HepG2 (cell line): ENCODE measurements around the gene PIK3R5. TPM values are rescaled to one million over a fixed set of nuclear protein-coding genes. Genes with fewer than 3 reads are reported as not detected.

Source experiments
- ATAC-seq: fragments of 200-7000 bp; cut with Tn5 transposase; 3 replicates; pipeline ENCODE4 v1.9.1; 2020; ENCODE audit warnings: mild to moderate bottlenecking, moderate library complexity
- BruUV-seq: library from RNA; stranded (reverse); fragments of 400-500 nt; replicated peaks from 2 replicates; lab custom pipeline; 2021; lab: Mats Ljungman, UMichigan
- CTCF ChIA-PET: fragments of 300-600 bp; formaldehyde crosslinking; extraction: SDS; loops from one replicate; lab custom pipeline; 2021; ENCODE audit warnings: low total read pairs, inconsistent platforms, low intra/inter-chr PET ratio; lab: Yijun Ruan, JAX
- POLR2A ChIA-PET: fragments of 350-600 bp; sonication (Branson Sonifier 250); formaldehyde crosslinking; loops from one replicate; lab custom pipeline; 2020; ENCODE audit warnings: antibody characterized with exemption, inconsistent platforms; lab: Yijun Ruan, JAX
- DNase-seq: peaks from one replicate; pipeline ENCODE4 v3.0.0-alpha.2; 2015; ENCODE audit warnings: low spot score
- FAIRE-seq: peaks from 3 replicates; lab custom pipeline; 2011; peaks lifted over from hg19 to GRCh38; lab: Jason Lieb, UNC
- H2AFZ ChIP-seq: one replicate; pipeline ENCODE4 v1.6.1; 2011; ENCODE audit warnings: low read length, inconsistent platforms
- H3K27ac ChIP-seq: fragments of 300-600 bp; 3 replicates; pipeline ENCODE4 v1.8.0; 2011; ENCODE audit warnings: mixed run types, mild to moderate bottlenecking, mixed read lengths, low read length, inconsistent platforms; ENCODE audit not compliant: insufficient read depth; ENCODE audit errors: extremely low read length
- H3K27me3 ChIP-seq, 2 experiments: fragments of 200-600 bp in 1 of 2; 2 replicates in 1 of 2; 3 replicates in 1 of 2; pipeline versions ENCODE4 v1.6.0 to v1.8.0; 2011; ENCODE audit warnings: low read length in 2 of 2, mild to moderate bottlenecking in 2 of 2, moderate library complexity in 2 of 2, inconsistent platforms in 1 of 2; ENCODE audit not compliant: insufficient read depth in 2 of 2, control insufficient read depth in 1 of 2
- H3K36me3 ChIP-seq, 2 experiments: fragments of 200-600 bp in 1 of 2; replicated peaks in 1 of 2; 2 replicates in 1 of 2; 3 replicates in 1 of 2; pipeline versions ENCODE4 v1.5.1 to v1.8.0; 2011; ENCODE audit warnings: low read length in 2 of 2, inconsistent platforms in 1 of 2; ENCODE audit not compliant: insufficient read depth in 2 of 2, control insufficient read depth in 1 of 2
- H3K4me1 ChIP-seq: 2 replicates; pipeline ENCODE4 v1.5.1; 2012; ENCODE audit warnings: low read length, inconsistent platforms; ENCODE audit not compliant: insufficient read depth
- H3K4me2 ChIP-seq: 2 replicates; pipeline ENCODE4 v1.6.0; 2011; ENCODE audit warnings: low read depth, low read length, inconsistent platforms
- H3K4me3 ChIP-seq, 3 experiments: fragments of 200-600 bp in 1 of 3; sonication (generic), shearing (Covaris generic) in 1 of 3; replicated peaks in 1 of 3; 2 replicates each; pipeline ENCODE4 v1.5.1; 2011 to 2016; ENCODE audit warnings: low read length in 3 of 3, inconsistent platforms in 2 of 3, low read depth in 2 of 3, mild to moderate bottlenecking in 2 of 3, control low read depth in 1 of 3, mixed read lengths in 1 of 3; ENCODE audit not compliant: insufficient read depth in 1 of 3
- H3K79me2 ChIP-seq: one replicate; pipeline ENCODE4 v1.6.1; 2011; ENCODE audit warnings: low read length, inconsistent platforms; ENCODE audit not compliant: insufficient read depth
- H3K9ac ChIP-seq: 2 replicates; pipeline ENCODE4 v1.6.0; 2011; ENCODE audit warnings: mild to moderate bottlenecking, low read depth, low read length, inconsistent platforms; ENCODE audit not compliant: insufficient read depth
- H3K9me3 ChIP-seq: 2 replicates; pipeline ENCODE4 v1.5.1; 2012; ENCODE audit warnings: mild to moderate bottlenecking, low read length
- H4K20me1 ChIP-seq: 2 replicates; pipeline ENCODE4 v1.6.0; 2011; ENCODE audit warnings: inconsistent platforms, mild to moderate bottlenecking, low read length, moderate library complexity; ENCODE audit not compliant: insufficient read depth
- CEBPZ ChIP-seq: IDR thresholded peaks from 2 replicates; pipeline ENCODE4 v1.6.1; 2012; ENCODE audit warnings: low read length, improper control_type of control experiment
- KLF15 ChIP-seq: sonication (generic); formaldehyde crosslinking; IDR thresholded peaks from 2 replicates; pipeline ENCODE4 v1.8.1; 2023; ENCODE audit warnings: borderline replicate concordance, mild to moderate bottlenecking, inconsistent platforms, missing genetic modification reagents, mixed read lengths
- RERE ChIP-seq: IDR thresholded peaks from 2 replicates; pipeline ENCODE4 v1.6.1; 2016; ENCODE audit warnings: low read depth, missing genetic modification reagents, missing compliant biosample characterization
- YY1 ChIP-seq: IDR thresholded peaks from 2 replicates; pipeline ENCODE4 v1.6.1; 2011; ENCODE audit warnings: low read length, low read depth, moderate library complexity, mild to moderate bottlenecking; ENCODE audit not compliant: insufficient read depth, insufficient replicate concordance
- ZNF607 ChIP-seq: sonication (generic); formaldehyde crosslinking; IDR thresholded peaks from 2 replicates; pipeline ENCODE4 v1.5.1; 2020; ENCODE audit warnings: missing genetic modification reagents, mild to moderate bottlenecking, borderline replicate concordance
- ZNF672 ChIP-seq: sonication (generic); formaldehyde crosslinking; IDR thresholded peaks from 2 replicates; pipeline ENCODE4 v1.8.1; 2022; ENCODE audit warnings: missing genetic modification reagents
- ZNF746 ChIP-seq: sonication (generic); formaldehyde crosslinking; IDR thresholded peaks from 2 replicates; pipeline ENCODE4 v1.8.0; 2022; ENCODE audit warnings: mild to moderate bottlenecking, missing genetic modification reagents
- WGBS: methylation state at CpG from one replicate; pipeline ENCODE4 v1.1.6; 2017; ENCODE audit warnings: low lambda C conversion rate; 5-methylcytosine and 5-hydroxymethylcytosine counted together
- in situ Hi-C: cut with HindIII; loops from 2 replicates; pipeline ENCODE4 v1.10.0; 2017; ENCODE audit warnings: low pct_unique_long_range_greater_than_20kb; ENCODE audit not compliant: extremely low pct_ligation_motif_present
- intact Hi-C: fragments of 100-400 bp; cut with micrococcal nuclease; formaldehyde crosslinking; loops from one replicate; pipeline ENCODE4 v1.10.0; 2022; ENCODE audit not compliant: unreplicated experiment
- polyA plus RNA-seq, 8 experiments: library from polyadenylated mRNA; depleted of rRNA in 3 of 8; stranded (reverse) in 7 of 8; unstranded in 1 of 8; fragments of >200 nt; fragmentation: Illumina TruSeq in 4 of 8; extraction: Trizol in 4 of 8; gene quantifications; 2 replicates each; pipeline versions ENCODE4 v1.2.1 to v1.2.3, GENCODE V29; 2011 to 2016; ENCODE audit warnings: low read depth in 4 of 8, missing spikeins in 1 of 8, mixed read lengths in 1 of 8; ENCODE audit not compliant: insufficient read depth in 1 of 8
- total RNA-seq, 5 experiments: library from RNA; depleted of rRNA; stranded (reverse); fragments of >200 nt; fragmentation: Illumina TruSeq; extraction: Trizol; gene quantifications; 2 replicates each; pipeline ENCODE4 v1.2.3, GENCODE V29; 2016; ENCODE audit warnings: low read depth in 1 of 5

Gene PIK3R5
- total and polyA plus RNA-seq, 2 of the 13 experiments (the other 11 are each of a cell fraction or from before 2014, with no cell fraction given): not detected

- TF ChIP-seq YY1: no peak
Measured at GRCh38 chr17:8957721-8958120, 7.8 kb downstream of the PIK3R5 start (continued).

GRCh38 chr17:8956465-8956902 lies 9.0 kb downstream of the PIK3R5 start:
- no peak for TF ChIP-seq ZNF746 (CRISPR knock-in tag)
- no peak for TF ChIP-seq KLF15 (CRISPR knock-in tag)
- TF ChIP-seq CEBPZ: no peak
- no peak for TF ChIP-seq ZNF607 (CRISPR knock-in tag)
- no peak for TF ChIP-seq ZNF672
- no peak for TF ChIP-seq RERE (CRISPR knock-in tag)
- H3K9ac ChIP-seq: no peak overlapping the region
- no peak overlapping the region for H3K4me3 ChIP-seq
- ATAC-seq: no peak
- intact Hi-C loops (no loop called here), in situ Hi-C loops (no loop called here)
- POLR2A ChIA-PET: no interaction called here
- FAIRE-seq: no peak
- BruUV-seq: no TSS peak
- WGBS: 4% methylated on average over 5 of the region's 5 CpGs
- CTCF ChIA-PET: no interaction called here
- no peaks in the 10 kb centered on the region for H4K20me1 ChIP-seq
- no peaks in the 10 kb centered on the region for H3K9me3 ChIP-seq
- no peaks in the 10 kb centered on the region for H3K4me1 ChIP-seq
- H2AFZ ChIP-seq: no peak overlapping the region
- H3K79me2 ChIP-seq: no peaks in the 10 kb centered on the region
- H3K36me3 ChIP-seq: no peaks in the 10 kb centered on the region
- DNase-seq: no peak
- no peak overlapping the region for H3K4me2 ChIP-seq
- no peak overlapping the region for H3K27ac ChIP-seq
- peaks cover 2 to 27% of the 10 kb centered on the region in 2 experiments; a peak in 3 of 5 replicates for H3K27me3 ChIP-seq
